Body of pancreas (tissue), 4 donors: ENCODE data around the gene DSTN.

Source experiments
- POLR2A ChIP-seq, 3 donors: fragments of 450-650 bp; IDR thresholded peaks; one replicate each; pipeline ENCODE4 v1.6.1; 2016; ENCODE audit warnings: antibody characterized with exemption in 3 of 3, mild to moderate bottlenecking in 2 of 3
- TF ChIP-seq, protein P1 (sequence below), 7 experiments: fragments of 450-650 bp in 4 of 7; fragments of 200-600 bp in 3 of 7; sonication (generic) in 3 of 7; IDR thresholded peaks; one replicate each; pipeline ENCODE4 v1.5.1; 2016 to 2019; ENCODE audit warnings: antibody characterized with exemption in 7 of 7

DNA sequence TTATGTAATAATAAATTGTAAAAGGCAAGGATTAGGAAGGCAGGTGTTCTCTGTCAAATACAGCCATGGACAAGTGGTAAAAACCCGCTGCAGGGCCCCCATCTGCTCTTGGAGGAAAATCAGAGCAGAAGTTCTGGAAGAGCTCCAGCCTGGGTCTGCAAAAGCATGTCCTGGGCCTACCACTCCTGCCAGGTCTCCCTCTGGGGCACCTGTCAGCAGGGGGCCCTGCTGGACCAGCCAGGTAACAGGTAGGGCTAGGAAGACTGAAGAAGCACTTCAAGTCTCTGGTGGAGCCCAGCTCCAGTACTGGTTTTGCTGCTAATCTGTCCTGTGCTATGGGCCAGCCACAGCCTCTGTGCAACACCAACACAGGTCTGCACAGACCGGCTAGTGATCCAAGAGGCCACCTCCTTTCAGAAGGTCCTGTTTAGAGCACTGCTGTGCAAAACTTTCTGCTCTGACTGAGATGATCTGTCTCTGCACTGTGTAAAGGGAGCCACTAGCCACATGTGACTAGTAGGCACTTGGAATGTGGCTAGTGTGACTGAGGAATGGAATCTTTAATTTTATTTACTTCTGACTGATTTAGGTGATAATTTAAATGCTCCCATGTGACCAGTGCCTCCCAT, 82.0 kb downstream of the DSTN start:
- TF ChIP-seq, protein P1, sequence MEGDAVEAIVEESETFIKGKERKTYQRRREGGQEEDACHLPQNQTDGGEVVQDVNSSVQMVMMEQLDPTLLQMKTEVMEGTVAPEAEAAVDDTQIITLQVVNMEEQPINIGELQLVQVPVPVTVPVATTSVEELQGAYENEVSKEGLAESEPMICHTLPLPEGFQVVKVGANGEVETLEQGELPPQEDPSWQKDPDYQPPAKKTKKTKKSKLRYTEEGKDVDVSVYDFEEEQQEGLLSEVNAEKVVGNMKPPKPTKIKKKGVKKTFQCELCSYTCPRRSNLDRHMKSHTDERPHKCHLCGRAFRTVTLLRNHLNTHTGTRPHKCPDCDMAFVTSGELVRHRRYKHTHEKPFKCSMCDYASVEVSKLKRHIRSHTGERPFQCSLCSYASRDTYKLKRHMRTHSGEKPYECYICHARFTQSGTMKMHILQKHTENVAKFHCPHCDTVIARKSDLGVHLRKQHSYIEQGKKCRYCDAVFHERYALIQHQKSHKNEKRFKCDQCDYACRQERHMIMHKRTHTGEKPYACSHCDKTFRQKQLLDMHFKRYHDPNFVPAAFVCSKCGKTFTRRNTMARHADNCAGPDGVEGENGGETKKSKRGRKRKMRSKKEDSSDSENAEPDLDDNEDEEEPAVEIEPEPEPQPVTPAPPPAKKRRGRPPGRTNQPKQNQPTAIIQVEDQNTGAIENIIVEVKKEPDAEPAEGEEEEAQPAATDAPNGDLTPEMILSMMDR (IDR thresholded peaks at IDR 0.05) = peak in 4 of 7 experiments; percentile 24 to 48 (median 36)
- TF ChIP-seq POLR2A (IDR thresholded peaks at IDR 0.05) = no peak
